ENCODE results near the gene PTPRG. TPM values are rescaled to one million over a fixed set of nuclear protein-coding genes. Genes with fewer than 3 reads are reported as not detected.

PTPRG gene
- total RNA-seq, 1 experiment from 2014 or later: 69.3 TPM

DNA sequence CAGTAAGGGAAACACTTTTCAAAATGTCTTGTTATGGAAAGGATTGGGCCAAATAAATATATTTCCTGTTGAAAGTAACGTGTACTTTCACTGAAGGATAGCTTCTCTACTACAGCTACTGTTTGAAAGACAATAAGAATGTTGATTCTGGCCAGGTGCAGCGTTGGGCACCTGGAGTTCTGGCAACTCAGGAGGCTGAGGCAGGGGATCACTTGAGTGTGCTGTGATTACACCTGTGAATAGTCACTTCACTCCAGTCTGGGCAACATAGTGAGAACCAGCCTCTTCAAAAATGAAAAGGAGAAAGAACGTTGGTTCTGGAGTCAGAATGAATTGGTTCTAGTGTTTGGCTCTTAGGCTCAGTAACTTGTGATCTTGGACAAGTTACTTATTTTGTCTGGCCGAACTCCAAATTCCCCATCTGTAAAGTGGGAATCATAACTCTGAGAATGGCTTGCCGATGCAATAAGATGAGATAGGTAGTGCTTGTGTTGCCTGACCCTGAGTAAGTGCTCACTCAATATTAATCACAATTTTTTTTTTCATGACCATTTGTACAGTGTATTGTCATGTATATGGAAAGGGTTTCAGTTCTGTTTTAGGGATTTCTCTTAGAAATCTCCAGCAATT, 310.8 kb downstream of the PTPRG start:
- H2BK20ac ChIP-seq (ENCODE audit: low read depth, low read length, poor library complexity, severe bottlenecking): no peak overlapping the region
- H2BK120ac ChIP-seq (ENCODE audit: low read depth, low read length, poor library complexity, severe bottlenecking): no peak overlapping the region
- no peak overlapping the region for H2AK5ac ChIP-seq (ENCODE audit: insufficient read length, low read length)
- H3K79me1 ChIP-seq (ENCODE audit: insufficient read depth, low read depth, low read length, poor library complexity, severe bottlenecking): peaks cover 3% of the 10 kb centered on the region
- no peak overlapping the region for H3K18ac ChIP-seq (ENCODE audit: insufficient read length, low read depth, low read length)
- Mint-ChIP-seq H3K27me3 (ENCODE audit: low read depth) (no peaks in the 10 kb centered on the region), H3K9me3 (no peaks in the 10 kb centered on the region), H3K4me1 (peaks cover 87 to 91% of the 10 kb centered on the region in 2 experiments), H3K27ac (peak overlapping the region; percentile 94 to 99 (median 99)), H3K36me3 (ENCODE audit: insufficient read depth in 1 of 3, low read depth in 3 of 3) (no peaks in the 10 kb centered on the region; a peak in 1 of 7 replicates), H3K4me3 (peak overlapping the region in 1 of 2 experiments; percentile 63; a peak in 3 of 5 replicates)
- no peak overlapping the region for H3K4ac ChIP-seq (ENCODE audit: low read depth, low read length)
- H2BK12ac ChIP-seq (ENCODE audit: insufficient read length, low read depth, low read length): no peak overlapping the region
- H2BK5ac ChIP-seq (ENCODE audit: insufficient read length, low read length): no peak overlapping the region
- H3K14ac ChIP-seq (ENCODE audit: insufficient read depth, low read length): no peak overlapping the region
- H3K23ac ChIP-seq (ENCODE audit: insufficient read length, low read depth, low read length): no peak overlapping the region
- H3K79me2 ChIP-seq (ENCODE audit: insufficient read depth, low read length): peaks cover 26% of the 10 kb centered on the region; the same call in 1 of the 2 replicates
- H3K56ac ChIP-seq (ENCODE audit: insufficient read length, low read depth, low read length): no peak overlapping the region
- peak; percentile 79 for DNase-seq
- no peak overlapping the region for H4K5ac ChIP-seq (ENCODE audit: insufficient read length, low read depth, low read length)
- no CpG with 5 or more reads among the region's 5 CpGs for WGBS (ENCODE audit: extremely low coverage, insufficient read length, low lambda C conversion rate)
- H4K8ac ChIP-seq (replicated peaks; ENCODE audit: insufficient read length, low read depth, low read length): no peak overlapping the region
- H4K91ac ChIP-seq (ENCODE audit: insufficient read length, low read depth, low read length): no peak overlapping the region
- H3K23me2 ChIP-seq (ENCODE audit: insufficient read length, low read depth, low read length, poor library complexity, severe bottlenecking): no peaks in the 10 kb centered on the region
- peak overlapping the region; percentile 28 for H3K4me2 ChIP-seq (ENCODE audit: insufficient read depth, insufficient read length, low read length)
- no peak overlapping the region for H3T11ph ChIP-seq (ENCODE audit: low read length)
- H2AFZ ChIP-seq (ENCODE audit: low read length): no peak overlapping the region
- no peaks in the 10 kb centered on the region for H4K20me1 ChIP-seq (ENCODE audit: control insufficient read depth, insufficient read depth, insufficient read length)
- H3K4me1 ChIP-seq (ENCODE audit: insufficient read depth, low read length): peaks cover 30% of the 10 kb centered on the region
- TF ChIP-seq CTCF (conservative IDR thresholded peaks at IDR 0.05): no peak
- no peak overlapping the region for H3K9ac ChIP-seq (ENCODE audit: extremely low read depth, insufficient read length, low read length)
- no peaks in the 10 kb centered on the region for H3K9me3 ChIP-seq (ENCODE audit: control insufficient read depth, low read depth, low read length)
- no peak overlapping the region for H2BK15ac ChIP-seq (ENCODE audit: low read depth, low read length)
- no peaks in the 10 kb centered on the region for H3K27me3 ChIP-seq (ENCODE audit: insufficient read depth, low read length)
- peak overlapping the region; percentile 94 for H3K27ac ChIP-seq (ENCODE audit: insufficient read length, low read depth, low read length)
